Anterior cingulate cortex (tissue), 58 donors: ENCODE results near the gene FAM120B.
"Not testable (repeated sequence)": the region's sequence is repeated elsewhere in the genome, so short reads cannot be mapped to it uniquely, and the experiment has no call there.

Experiments used
- DNase-seq, 58 donors: peaks; one replicate each; lab custom pipeline; 2025; lab: John Stamatoyannopoulos, UW

Gene FAM120B

DNA sequence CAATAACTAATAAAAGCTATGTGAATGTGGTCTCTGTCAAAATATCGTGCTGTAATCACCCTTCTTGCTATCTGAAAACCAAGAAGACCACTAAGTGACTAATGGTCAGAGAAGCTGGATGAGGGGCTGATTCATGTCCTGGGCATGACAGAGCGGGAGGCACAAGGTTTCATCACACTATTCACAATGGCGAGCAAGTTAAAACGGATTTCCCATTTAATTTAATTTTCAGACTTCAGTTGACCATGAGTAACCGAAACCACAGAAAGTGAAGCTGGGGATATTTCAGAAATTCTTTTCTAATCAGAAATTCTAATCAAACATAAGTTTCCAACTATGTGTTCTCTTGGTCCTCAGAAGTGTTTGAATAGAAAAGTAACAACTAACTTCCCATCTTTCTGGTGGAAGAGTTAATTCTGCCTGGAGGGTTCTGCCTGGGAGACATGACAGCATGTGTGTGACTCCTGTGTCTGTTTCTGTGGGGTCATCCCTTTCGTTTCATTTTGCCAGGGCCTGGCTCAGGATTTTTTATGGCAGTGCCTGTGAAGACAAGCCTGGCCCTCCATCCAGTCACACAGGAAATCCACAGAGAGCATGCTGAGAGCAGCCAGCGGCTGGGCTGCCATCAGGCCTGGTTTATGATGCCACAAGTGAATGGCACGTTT, 98.9 kb downstream of the FAM120B start:
- no peak for DNase-seq

DNA sequence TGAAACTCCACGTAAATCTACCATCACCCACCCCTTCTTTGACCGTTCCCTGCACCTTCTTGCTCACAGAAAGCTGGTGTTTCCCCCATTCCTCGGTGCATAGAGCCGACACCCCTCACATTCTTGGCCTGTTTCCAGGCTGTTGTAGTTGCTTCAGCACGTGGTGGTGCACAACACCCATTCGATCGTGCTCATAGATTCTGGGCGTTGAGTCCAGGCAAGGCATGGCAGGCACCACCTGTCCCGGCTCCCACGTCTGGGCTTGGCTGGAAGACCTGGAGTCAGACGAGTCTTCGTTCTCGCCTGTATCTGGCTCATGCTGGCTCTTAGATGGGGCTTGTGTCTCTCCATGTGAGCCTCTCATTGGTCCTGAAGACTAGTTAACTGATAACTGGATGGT, 100.6 kb downstream of the FAM120B start:
- no peak for DNase-seq

DNA sequence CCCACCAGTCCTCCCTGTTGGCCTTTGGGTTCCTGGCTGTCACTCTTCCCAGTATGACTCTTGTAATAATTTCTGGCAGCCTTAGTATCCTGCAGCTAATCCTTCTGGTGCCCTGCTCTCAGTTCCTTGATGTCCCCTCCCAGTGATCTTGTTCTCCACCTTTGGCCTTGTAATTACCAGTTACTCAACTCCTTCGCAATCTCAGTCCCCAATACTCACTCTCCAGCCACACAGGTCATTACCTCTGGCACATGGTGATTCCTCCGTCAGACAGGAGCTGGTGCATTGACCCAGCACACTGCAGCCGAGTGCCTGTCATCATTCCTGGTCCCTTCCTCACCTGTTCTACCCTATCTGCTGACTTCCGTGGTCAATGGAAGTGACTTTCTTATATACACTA, 101.4 kb downstream of the FAM120B start:
- DNase-seq, result no peak

DNA sequence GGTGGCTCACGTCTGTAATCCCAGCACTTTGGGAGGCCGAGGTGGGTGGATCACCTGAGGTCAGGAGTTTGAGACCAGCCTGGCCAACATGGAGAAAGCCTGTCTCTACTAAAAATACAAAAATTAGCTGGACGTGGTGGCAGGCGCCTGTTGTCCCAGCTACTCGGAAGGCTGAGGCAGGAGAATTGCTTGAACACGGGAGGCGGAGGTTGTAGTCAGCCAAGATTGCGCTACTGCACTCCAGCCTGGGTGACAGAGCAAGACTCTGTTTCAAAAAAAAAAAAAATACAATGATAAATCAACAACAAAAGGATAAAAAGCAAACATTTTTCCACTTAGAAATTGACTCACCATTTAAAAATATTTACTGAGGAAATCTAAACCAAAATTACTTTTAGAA, 103.2 kb downstream of the FAM120B start:
- DNase-seq, result not testable (repeated sequence)

DNA sequence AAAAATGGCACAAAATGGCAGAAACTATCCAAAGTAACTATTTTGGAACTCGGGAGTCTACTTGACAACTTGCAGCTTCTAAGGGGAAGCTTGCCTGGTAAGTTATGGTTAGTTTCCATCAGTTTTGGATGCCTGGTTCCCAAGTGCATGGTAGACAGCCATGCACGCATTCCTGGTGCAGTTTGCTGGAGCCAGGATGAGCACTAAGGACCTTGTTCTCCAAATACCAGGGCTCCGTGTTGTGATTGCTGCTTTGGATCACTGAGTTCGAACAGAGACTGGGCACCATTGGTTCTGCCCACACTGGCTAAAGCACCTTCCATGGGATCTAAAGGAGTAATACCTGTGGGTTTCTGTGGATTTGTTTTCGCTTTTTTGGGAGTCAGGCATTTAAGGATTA, 103.7 kb downstream of the FAM120B start:
- no peak for DNase-seq

DNA sequence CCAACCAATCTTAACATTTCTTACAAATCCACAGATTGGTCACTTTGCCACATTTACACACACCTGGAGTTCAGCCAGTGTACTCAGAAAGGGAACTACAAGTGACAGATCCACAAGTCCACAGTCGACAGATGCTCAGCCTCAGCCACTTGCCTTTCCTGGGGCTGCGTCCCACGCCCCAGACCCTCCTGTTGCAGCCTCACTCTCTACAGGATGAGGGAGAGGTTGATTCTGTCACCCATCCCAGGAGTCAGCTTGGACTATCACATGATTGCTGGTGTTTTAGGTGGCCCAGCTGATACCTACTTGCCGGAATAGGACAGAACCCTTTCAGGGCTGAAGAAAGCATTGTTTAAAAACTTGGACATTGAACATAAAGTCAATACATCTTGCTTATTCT, 108.8 kb downstream of the FAM120B start:
- DNase-seq, result no peak

DNA sequence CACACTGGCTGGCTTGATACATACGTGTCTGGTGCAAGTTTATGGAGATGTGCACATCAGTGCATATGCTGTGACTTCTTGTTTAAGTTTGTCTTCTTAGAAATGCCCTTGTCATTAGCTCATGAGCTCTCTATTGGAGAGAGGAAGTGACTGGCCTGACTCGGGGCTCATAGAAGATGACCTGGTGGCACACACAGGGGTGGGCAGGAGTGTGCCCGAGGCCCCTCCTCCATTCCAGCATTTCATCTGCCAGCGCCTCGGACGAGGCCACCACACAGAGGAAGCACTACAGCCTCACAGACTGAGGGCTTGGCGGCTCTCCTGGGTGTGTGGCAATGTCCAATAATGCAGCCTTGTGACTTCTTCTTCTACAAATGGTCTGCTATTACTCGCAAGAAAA, 109.7 kb downstream of the FAM120B start:
- no peak for DNase-seq

DNA sequence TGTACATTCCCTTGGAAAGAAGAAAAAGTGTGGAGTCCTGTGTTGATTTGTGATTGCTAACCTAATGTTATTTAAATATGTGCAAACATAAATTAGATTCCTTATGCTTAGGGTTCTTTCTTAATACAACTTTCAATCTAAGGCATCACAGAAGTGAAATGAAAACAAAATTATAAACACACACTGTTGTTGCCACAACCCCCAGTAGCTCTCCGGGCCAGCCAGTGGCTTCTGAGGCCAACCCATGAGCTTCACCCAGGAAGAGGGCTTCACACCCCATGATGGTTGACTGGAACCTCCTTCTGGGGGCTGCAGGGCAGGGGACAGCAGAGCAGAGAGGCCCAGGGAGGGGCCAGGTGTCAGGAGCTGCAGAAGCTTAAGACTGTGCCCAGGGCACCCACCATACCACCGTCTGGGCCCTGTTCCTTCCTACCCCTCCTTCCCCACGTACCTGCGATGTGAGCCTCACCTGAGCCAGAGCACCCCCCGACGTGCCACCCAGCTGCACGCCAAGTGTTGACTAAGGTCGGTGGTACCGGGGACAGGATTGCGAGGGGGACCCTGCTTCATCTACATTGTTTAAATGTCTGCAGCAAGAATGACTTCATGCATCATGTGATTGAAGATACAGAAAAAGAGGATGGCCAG, 110.5 kb downstream of the FAM120B start:
- DNase-seq, result no peak

DNA sequence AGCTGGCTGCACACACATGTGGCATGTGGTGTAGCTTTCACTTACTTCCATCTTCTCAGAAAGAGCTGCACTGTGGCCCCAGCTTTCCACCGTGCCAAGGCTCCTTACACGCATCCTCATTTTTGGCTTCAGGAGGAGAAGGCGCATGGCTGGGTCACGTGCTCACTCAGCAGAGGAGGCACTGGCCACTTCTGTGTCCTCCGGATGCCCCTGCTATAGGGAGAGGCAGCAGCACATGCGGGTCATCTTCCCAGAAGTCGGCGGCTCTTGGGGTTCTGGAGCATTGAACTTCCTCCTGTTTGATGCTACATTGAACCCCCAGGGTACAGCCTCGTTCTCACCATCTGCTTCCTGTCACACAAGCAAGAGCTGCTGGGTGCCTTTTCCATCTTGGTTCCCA, 111.3 kb downstream of the FAM120B start:
- no peak for DNase-seq

DNA sequence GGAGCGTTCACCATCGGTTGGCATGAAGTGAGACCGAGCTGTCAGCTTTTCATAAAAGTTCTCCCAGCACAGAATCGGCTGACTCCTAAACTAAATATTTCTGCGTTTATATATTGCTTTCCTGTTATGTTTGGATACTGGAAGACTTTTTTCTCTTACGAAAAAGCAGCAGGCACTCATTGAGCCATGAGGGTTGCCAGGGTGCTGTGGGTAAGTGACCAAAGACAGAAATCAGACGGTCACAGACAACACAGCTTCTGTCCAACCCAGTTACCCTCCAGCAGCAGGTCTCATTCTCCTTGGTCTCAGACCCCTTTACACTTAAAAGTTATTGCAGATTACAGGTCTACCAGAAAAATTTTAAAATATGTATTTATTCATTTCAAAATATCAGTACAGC, 113.7 kb downstream of the FAM120B start:
- no peak for DNase-seq

DNA sequence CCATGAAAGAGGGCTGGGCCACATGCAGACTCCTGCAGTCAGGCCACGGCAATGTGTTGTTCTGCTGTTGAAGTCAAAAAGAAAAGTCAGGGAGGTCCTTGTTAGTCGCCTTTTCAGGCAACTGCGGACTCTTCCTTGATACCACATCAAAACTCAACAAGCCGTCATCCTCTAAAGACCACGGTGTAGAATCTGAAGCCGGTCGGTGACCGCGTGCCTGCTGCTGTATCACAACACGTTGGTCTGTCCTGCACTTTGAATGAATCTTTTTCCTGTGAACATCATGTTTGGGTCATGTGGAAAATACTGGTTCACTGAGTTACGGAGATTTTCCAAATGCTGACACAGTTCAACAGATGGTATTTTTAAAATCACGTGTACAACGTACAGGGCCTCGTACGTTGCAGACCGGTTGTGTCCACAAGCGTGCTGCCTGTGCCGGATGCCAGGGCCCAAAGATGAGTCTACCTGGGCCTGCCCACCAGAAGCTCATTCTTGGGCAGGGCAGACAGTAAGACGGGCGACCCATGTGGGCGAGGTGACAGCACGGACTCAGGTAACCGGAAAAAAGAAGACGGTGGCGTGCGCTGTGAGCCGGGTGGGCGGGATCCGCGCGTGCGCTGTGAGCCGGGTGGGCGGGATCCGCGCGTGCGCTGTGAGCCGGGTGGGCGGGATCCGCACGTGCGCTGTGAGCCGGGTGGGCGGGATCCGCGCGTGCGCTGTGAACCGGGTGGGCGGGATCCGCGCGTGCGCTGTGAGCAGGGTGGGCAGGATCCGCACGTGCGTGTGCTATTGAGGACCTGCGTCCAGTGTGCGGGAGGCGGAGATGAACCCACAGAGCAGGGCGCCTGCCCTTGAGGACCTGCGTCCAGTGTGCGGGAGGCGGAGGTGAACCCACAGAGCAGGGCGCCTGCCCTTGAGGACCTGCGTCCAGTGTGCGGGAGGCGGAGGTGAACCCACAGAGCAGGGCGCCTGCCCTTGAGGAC, 114.5 kb downstream of the FAM120B start:
- no peak for DNase-seq

DNA sequence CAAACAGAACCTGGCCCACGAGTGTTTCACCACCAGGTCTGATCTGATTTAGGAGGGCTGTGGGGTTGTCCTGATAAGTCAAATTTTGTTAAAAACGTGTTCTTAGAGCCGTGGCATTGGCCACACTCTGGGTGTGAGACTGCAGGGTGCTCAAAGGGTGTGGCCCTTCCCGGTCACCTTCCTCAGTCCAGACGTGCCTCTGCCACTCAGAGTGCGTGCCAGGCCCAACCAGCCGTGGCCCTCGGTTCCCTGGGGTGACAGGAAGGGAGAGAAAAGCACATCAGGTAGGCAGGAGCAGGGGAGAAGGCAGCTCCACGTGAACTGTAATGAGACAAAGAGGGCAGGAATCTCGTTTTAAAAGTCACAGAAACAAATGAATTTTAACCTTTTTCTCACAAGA, 115.4 kb downstream of the FAM120B start:
- DNase-seq, result no peak

DNA sequence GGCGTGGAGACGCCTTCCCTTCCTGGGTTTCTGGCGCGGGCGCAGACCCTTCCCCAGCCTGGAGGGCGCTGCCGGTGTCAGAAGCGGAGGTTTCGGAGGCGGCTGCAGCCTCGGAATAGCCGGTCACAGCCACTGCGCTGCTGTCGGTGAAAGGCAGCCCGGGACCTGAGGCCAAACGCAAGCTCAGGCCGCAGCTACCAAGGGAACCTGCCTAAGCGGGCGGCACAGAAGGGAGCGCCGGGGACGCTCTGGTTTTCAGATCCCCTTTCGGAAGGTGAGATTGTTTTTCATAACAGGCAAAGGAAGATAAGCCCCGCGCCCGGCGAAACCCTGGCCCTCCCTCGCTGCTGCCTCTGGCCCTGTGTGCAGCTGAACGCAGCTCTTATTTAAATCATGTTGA, 116.5 kb downstream of the FAM120B start:
- DNase-seq, result no peak

DNA sequence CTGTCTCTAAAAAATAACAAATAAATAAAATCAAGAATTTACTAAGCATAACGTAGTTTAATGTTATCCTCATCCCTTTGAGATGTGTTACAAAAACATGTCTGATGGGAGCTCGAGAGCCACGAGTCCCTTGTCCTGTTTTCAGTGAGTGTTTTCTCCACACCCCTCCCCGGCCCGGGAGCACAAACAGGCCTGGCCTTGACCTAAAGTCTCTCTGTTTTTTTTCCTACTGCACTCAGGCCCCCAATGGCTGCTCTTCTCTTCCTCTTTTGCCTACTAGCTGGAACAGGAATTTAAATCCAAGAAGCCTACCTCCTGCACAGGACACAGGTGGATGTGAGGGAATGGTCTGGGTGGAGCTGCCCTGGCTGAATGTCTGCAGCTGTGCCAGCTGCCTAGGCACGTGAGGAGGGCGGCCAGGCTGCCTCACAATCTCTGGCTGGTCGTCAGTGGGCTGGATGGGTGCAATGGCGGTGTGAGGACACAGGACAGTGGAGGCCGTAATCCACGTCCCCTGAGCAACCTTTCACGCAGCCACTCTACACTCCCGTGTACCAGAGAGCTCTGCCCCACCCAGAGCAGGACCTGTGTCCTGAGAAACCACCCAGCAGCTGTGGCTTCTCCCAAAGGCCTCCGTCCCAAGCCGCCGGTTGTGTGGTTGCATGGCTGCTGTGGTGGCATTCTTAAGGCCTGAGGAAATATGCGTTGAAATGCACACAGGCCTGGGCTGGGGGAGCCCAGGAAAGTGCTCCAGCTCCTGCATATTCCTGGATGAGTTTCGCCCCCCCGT, 117.5 kb downstream of the FAM120B start:
- no peak for DNase-seq

DNA sequence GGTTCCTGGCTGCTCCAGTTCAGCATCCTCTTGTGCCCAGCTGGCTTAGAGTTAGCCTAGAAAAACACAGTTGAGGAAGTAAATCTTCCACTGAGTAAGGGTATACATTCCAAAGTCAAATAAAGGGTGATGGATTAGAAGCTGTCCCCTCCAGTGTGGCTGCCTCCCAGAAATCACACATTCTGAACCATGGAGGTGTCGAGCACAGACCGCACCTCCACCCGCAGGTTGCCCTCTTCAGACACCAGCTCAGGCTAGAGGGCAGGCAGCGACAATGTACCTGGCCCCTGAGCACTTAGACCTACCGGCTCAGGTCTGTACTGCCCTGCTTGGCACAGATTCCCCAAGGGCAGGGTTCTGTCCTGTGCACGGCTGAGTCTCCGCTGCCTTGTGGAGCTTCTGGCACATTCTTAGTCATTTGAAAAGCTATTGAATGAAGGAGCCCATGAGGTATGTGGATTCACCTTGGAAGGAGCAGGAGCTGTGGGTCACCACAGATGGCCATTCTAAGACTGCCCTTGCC, 118.1 kb downstream of the FAM120B start:
- DNase-seq, result no peak

DNA sequence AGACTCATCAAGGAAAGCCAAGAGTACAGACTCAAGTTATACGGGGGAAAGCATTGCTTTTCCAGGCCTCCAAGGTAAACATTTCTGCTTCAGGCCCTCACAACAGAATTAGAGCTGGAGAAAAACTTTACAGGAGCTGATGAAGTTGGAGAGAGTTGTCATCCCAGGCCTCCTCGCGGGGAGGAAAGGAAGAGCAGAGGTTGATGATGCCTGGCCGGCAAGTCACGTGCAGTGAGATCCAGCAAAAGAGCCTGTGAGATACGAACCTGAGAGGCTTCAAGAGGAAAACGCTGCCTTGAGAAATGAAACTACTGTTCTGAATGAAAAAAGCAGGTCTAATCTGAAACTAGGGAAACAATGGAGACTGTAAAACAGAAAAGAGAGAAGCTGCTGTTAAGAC, 122.9 kb downstream of the FAM120B start:
- DNase-seq, result no peak

DNA sequence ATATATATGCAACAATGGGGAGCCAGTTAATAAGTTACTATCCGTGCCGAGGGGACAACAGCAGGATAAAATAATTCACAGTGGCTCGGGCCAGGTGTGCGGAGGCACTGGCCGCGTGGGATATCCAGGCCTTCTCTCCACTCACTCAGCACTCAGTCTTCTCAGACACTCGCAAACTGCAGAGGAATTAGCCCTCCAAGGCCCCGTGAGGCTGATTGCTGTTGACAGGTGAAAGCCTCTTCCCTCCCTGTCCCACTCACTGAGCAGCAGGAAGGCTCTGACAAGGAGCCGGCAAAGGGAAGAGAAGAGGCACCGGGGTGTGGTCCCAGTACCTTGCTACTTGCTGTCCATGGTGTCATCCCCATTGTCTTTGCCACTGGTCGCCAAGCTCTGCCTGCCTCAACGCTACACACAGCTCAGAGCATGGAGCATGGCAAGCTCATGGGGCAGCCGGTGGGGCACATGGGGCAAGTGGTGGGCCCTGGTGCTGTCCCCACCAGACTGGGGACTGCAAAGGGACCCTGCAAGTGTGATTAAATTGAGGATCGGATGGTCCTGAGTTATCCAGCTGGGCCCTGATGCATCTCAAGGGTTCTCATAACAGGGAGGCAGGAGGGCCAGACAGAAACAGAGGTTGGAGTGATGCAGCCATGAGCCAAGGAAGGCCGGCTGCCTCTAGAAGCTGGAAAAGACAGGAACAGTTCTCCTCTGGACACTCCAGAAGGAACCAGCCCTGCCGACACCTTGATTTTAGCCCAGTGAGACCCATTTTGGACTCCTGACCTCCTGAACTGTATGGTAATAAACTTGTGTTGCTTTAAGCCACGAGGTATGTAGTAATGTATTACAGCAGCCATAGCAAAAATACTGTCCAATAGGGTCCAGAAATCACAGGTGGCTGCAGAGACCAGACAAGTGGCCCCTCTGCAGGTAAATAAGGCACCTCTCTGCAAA, 126.9 kb downstream of the FAM120B start:
- no peak for DNase-seq

DNA sequence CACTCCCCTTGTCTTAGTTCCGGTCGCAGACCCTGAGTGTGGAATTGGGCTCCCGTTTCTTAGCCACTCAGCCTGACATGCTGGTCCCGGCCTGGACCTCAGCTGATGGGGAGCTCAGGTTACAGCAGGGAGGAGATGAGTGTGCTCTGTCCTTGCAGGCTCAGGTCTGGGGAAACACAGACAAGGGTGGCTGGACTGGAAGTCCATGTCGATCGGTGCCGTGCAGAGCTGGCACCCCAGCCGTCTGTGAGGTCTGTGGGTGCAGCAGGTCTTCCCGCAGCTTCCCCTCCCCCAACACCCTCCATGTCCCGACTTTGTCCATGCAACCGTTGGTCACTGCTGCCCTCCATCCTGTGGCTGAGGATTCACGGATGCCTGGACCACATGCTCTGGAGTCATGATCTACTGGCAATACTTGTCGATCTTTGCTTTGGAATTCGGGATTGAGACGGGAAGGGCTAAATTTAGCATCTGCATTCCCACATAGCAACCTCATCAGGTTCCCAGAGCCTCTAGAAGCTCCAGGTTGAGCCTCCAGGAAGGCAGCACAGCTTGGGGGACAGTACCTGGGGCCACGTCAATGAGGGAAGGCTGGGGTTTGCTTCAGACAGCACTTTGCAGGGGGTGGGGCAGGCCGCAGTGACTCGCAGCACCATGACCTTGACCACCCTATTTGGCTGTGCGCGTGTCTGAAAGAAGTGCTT, 127.7 kb downstream of the FAM120B start:
- no peak for DNase-seq

DNA sequence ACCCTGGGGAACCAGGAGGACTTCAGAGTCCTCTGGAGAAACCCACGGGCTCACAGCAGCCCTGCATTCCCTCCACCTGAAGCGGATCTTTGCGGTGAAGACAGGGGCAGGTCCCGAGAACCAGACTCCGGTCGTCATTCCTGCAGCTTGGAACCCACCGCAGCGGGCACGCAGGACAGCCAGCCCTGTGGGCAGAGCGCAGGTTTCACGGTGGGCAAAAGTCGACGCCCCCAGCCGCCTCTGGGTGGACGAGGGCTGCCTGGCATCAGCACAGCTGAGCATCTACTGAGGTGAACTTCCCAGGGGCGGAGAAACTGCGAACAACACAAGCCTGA, 128.2 kb downstream of the FAM120B start:
- DNase-seq, result no peak
